ENCODE measurements around the gene SIPA1L2. TPM values are rescaled to one million over a fixed set of nuclear protein-coding genes. Genes with fewer than 3 reads are reported as not detected.

Gene SIPA1L2
- total and polyA plus RNA-seq, 2 experiments from 2014 or later, result 4.1 to 17.0 TPM

DNA sequence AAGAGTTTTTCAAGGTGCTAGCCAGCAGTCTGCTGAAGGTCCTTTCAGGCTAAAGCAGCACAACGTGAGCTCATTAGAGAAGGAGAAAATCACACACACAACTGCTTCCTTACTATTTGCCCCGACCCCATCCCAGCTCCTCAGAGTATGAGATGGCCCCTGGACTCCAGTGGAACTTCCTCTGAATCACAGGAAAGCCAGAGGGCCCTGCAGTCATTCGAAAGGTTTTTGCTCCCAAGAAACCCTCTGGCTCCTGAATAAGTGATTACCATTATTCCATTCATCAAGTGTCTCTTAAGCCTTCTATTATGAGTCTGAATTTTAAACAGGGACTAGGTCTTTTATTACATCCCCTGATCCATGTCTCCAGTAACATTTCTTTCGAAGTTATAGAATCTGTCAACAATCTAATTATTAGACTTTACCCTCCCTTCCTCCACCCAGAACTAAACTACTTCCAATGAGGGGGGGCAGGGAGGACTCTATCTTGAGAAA, 14.6 kb downstream of the SIPA1L2 start (continued):
- TF ChIP-seq, protein P1, sequence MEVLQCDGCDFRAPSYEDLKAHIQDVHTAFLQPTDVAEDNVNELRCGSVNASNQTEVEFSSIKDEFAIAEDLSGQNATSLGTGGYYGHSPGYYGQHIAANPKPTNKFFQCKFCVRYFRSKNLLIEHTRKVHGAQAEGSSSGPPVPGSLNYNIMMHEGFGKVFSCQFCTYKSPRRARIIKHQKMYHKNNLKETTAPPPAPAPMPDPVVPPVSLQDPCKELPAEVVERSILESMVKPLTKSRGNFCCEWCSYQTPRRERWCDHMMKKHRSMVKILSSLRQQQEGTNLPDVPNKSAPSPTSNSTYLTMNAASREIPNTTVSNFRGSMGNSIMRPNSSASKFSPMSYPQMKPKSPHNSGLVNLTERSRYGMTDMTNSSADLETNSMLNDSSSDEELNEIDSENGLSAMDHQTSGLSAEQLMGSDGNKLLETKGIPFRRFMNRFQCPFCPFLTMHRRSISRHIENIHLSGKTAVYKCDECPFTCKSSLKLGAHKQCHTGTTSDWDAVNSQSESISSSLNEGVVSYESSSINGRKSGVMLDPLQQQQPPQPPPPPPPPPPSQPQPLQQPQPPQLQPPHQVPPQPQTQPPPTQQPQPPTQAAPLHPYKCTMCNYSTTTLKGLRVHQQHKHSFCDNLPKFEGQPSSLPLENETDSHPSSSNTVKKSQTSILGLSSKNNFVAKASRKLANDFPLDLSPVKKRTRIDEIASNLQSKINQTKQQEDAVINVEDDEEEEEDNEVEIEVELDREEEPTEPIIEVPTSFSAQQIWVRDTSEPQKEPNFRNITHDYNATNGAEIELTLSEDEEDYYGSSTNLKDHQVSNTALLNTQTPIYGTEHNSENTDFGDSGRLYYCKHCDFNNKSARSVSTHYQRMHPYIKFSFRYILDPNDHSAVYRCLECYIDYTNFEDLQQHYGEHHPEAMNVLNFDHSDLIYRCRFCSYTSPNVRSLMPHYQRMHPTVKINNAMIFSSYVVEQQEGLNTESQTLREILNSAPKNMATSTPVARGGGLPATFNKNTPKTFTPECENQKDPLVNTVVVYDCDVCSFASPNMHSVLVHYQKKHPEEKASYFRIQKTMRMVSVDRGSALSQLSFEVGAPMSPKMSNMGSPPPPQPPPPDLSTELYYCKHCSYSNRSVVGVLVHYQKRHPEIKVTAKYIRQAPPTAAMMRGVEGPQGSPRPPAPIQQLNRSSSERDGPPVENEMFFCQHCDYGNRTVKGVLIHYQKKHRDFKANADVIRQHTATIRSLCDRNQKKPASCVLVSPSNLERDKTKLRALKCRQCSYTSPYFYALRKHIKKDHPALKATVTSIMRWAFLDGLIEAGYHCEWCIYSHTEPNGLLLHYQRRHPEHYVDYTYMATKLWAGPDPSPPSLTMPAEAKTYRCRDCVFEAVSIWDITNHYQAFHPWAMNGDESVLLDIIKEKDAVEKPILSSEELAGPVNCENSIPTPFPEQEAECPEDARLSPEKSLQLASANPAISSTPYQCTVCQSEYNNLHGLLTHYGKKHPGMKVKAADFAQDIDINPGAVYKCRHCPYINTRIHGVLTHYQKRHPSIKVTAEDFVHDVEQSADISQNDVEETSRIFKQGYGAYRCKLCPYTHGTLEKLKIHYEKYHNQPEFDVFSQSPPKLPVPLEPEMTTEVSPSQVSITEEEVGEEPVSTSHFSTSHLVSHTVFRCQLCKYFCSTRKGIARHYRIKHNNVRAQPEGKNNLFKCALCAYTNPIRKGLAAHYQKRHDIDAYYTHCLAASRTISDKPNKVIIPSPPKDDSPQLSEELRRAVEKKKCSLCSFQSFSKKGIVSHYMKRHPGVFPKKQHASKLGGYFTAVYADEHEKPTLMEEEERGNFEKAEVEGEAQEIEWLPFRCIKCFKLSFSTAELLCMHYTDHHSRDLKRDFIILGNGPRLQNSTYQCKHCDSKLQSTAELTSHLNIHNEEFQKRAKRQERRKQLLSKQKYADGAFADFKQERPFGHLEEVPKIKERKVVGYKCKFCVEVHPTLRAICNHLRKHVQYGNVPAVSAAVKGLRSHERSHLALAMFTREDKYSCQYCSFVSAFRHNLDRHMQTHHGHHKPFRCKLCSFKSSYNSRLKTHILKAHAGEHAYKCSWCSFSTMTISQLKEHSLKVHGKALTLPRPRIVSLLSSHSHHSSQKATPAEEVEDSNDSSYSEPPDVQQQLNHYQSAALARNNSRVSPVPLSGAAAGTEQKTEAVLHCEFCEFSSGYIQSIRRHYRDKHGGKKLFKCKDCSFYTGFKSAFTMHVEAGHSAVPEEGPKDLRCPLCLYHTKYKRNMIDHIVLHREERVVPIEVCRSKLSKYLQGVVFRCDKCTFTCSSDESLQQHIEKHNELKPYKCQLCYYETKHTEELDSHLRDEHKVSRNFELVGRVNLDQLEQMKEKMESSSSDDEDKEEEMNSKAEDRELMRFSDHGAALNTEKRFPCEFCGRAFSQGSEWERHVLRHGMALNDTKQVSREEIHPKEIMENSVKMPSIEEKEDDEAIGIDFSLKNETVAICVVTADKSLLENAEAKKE (CRISPR knock-in tag; IDR thresholded peaks at IDR 0.05), result no peak
- TF ChIP-seq ZNF114 (CRISPR knock-in tag; IDR thresholded peaks at IDR 0.05) (no peak), NANOG (IDR thresholded peaks at IDR 0.05; ENCODE audit: borderline replicate concordance) (no peak), CREB1 (CRISPR knock-in tag; IDR thresholded peaks at IDR 0.05; ENCODE audit: low read depth) (no peak), POLR2AphosphoS5 (IDR thresholded peaks at IDR 0.05; ENCODE audit: low read depth) (no peak), EZH2phosphoT487 (IDR thresholded peaks at IDR 0.05; ENCODE audit: unreplicated experiment) (no peak)
- TF ChIP-seq, protein P2, sequence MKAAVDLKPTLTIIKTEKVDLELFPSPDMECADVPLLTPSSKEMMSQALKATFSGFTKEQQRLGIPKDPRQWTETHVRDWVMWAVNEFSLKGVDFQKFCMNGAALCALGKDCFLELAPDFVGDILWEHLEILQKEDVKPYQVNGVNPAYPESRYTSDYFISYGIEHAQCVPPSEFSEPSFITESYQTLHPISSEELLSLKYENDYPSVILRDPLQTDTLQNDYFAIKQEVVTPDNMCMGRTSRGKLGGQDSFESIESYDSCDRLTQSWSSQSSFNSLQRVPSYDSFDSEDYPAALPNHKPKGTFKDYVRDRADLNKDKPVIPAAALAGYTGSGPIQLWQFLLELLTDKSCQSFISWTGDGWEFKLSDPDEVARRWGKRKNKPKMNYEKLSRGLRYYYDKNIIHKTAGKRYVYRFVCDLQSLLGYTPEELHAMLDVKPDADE (IDR thresholded peaks at IDR 0.05), result no peak

DNA sequence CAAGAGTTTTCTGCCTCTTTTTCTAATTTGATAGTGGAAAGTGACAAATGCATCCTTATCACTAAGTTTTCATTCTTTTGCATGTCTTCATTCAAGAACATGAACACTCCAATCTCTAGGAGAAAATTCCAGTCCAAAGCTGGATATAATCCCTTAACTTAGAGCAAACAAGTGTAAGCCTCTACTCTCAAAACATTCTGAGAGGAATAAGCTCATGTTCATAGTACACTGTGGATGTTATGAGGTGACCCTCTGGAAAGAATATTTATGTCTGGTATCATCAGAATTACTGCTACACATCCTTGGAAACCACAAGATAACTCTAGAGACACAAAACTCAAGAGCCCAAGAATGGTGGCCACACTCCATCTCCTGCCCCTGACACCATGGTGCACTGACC, 15.1 kb downstream of the SIPA1L2 start:
- Mint-ChIP-seq H3K27ac (no peak overlapping the region), H3K27me3 (ENCODE audit: insufficient read depth, low read depth, poor library complexity) (peaks cover 4% of the 10 kb centered on the region), H3K9me3 (no peaks in the 10 kb centered on the region), H3K4me3 (no peak overlapping the region), H3K36me3 (ENCODE audit: low read depth) (no peaks in the 10 kb centered on the region), H3K4me1 (peaks cover 61% of the 10 kb centered on the region)
- Histone ChIP-seq H3K79me2 (replicated peaks; ENCODE audit: insufficient read depth) (peaks cover 22% of the 10 kb centered on the region; the same call in 1 of the 2 replicates), H3F3A (replicated peaks; ENCODE audit: low read depth) (no peaks in the 10 kb centered on the region), H3K4me3 (no peak overlapping the region), H3K9me2 (ENCODE audit: insufficient read depth) (no peaks in the 10 kb centered on the region; the same call in 1 of the 2 replicates), H4K20me1 (replicated peaks; ENCODE audit: insufficient read depth) (no peaks in the 10 kb centered on the region), H3K36me3 (ENCODE audit: insufficient read depth) (no peaks in the 10 kb centered on the region), H3K4me2 (no peak overlapping the region), H3K27ac (ENCODE audit: low read depth) (no peak overlapping the region), H3K4me1 (ENCODE audit: insufficient read depth) (peaks cover 23% of the 10 kb centered on the region), H2AFZ (no peak overlapping the region), H3K27me3 (ENCODE audit: insufficient read depth) (no peaks in the 10 kb centered on the region)
- no peak for ATAC-seq
- DNase-seq (ENCODE audit: low spot score), result no peak
- TF ChIP-seq EZH2phosphoT487 (IDR thresholded peaks at IDR 0.05; ENCODE audit: unreplicated experiment) (no peak), ZNF331 (CRISPR knock-in tag; IDR thresholded peaks at IDR 0.05; ENCODE audit: low read depth) (no peak), CREB1 (CRISPR knock-in tag; IDR thresholded peaks at IDR 0.05; ENCODE audit: low read depth) (no peak), EZH2 (IDR thresholded peaks at IDR 0.05; ENCODE audit: low read depth, unreplicated experiment) (no peak)
- TF ChIP-seq, protein P1 (CRISPR knock-in tag; IDR thresholded peaks at IDR 0.05), result no peak

Measured in GM23338 (cell line).